Hematopoietic multipotent progenitor cell treated with erythropoietin and hydrocortisone succinate and interleukin-3 and kit ligand, for 17 days (in vitro differentiated cells): ENCODE data around the gene SEC23IP.

Experiments
- DNase-seq: peaks from one replicate; pipeline ENCODE4 v3.0.0-alpha.2; 2015; ENCODE audit warnings: low spot score

SEC23IP gene

GRCh38 chr10:119940487-119940886 is 48.0 kb downstream of the SEC23IP start:
- no peak for DNase-seq

GRCh38 chr10:119942973-119943372 is 50.4 kb downstream of the SEC23IP start:
- no peak for DNase-seq

GRCh38 chr10:119945805-119946204 is 53.3 kb downstream of the SEC23IP start:
- DNase-seq, result no peak

- no peak for DNase-seq
Observed at GRCh38 chr10:119947300-119947699, 54.8 kb downstream of the SEC23IP start.

GRCh38 chr10:119957451-119957850 is 64.9 kb downstream of the SEC23IP start:
- DNase-seq, result no peak

- DNase-seq, result no peak
Observed at GRCh38 chr10:119962837-119963236, 70.3 kb downstream of the SEC23IP start.

GRCh38 chr10:119967066-119967465 is 74.5 kb downstream of the SEC23IP start:
- DNase-seq, result no peak

GRCh38 chr10:119969609-119970008 is 77.1 kb downstream of the SEC23IP start:
- no peak for DNase-seq

- DNase-seq, result no peak
Observed at GRCh38 chr10:119970107-119970506, 77.6 kb downstream of the SEC23IP start.

GRCh38 chr10:119970963-119971362 is 78.4 kb downstream of the SEC23IP start:
- no peak for DNase-seq

GRCh38 chr10:119973281-119973680 is 80.8 kb downstream of the SEC23IP start:
- no peak for DNase-seq

GRCh38 chr10:119976421-119976820 is 83.9 kb downstream of the SEC23IP start:
- DNase-seq, result no peak

- DNase-seq, result no peak
Observed at GRCh38 chr10:119980956-119981750, 88.6 kb downstream of the SEC23IP start.

GRCh38 chr10:119981826-119982225 is 89.3 kb downstream of the SEC23IP start:
- DNase-seq, result no peak

- DNase-seq, result no peak
Observed at GRCh38 chr10:119988333-119988732, 95.8 kb downstream of the SEC23IP start.

- no peak for DNase-seq
Observed at GRCh38 chr10:119989966-119990365, 97.4 kb downstream of the SEC23IP start.

- no peak for DNase-seq
Observed at GRCh38 chr10:119991066-119991465, 98.5 kb downstream of the SEC23IP start.

- DNase-seq, result no peak
Observed at GRCh38 chr10:119991816-119992215, 99.3 kb downstream of the SEC23IP start.
